ENCODE measurements around the gene AK5.
A peak's percentile ranks its signal among the peaks of the same experiment; 100 is the strongest.
"Not testable (repeated sequence)": the region's sequence is repeated elsewhere in the genome, so short reads cannot be mapped to it uniquely, and the experiment has no call there.

AK5 gene

GRCh38 chr1:77524038-77524437 lies 242.2 kb downstream of the AK5 start:
- CTCF ChIA-PET: interaction anchor here (1.4 to 2.1 kb wide), 2 partner anchors 10 to 12 kb away, joined by 4 to 7 read pairs; no protein-coding TSS in a partner anchor

GRCh38 chr1:77531149-77531548 lies 249.3 kb downstream of the AK5 start:
- CTCF ChIA-PET: interaction anchor here (0.9 to 1.4 kb wide), 2 partner anchors 10 to 13 kb away, joined by 3 to 4 read pairs; no protein-coding TSS in a partner anchor
- POLR2A ChIA-PET; DNase-seq (ENCODE audit: extremely low spot score): not testable (repeated sequence)

More at GRCh38 chr1:77524038-77524437, 242.2 kb downstream of the AK5 start:
- no peak for TF ChIP-seq CTCF (IDR thresholded peaks at IDR 0.05; ENCODE audit: control extremely low read depth, extremely low read depth, low read depth, missing control alignments)
- POLR2A ChIA-PET: no interaction called here
- DNase-seq (ENCODE audit: extremely low spot score): no peak

GRCh38 chr1:77531596-77532280 lies 249.9 kb downstream of the AK5 start:
- POLR2A ChIA-PET; DNase-seq (ENCODE audit: extremely low spot score): not testable (repeated sequence)
- CTCF ChIA-PET: interaction anchor here (0.9 to 4.7 kb wide), 5 partner anchors 9 to 385 kb away, joined by 3 to 33 read pairs (median 4); no protein-coding TSS in a partner anchor

GRCh38 chr1:77532641-77533040 lies 250.8 kb downstream of the AK5 start:
- TF ChIP-seq CTCF (IDR thresholded peaks at IDR 0.05; ENCODE audit: control extremely low read depth, extremely low read depth, low read depth, missing control alignments): no peak
- CTCF ChIA-PET: interaction anchor here (0.8 to 4.7 kb wide), 18 partner anchors 10 to 1201 kb away, joined by 3 to 33 read pairs (median 4); no protein-coding TSS in a partner anchor
- POLR2A ChIA-PET: no interaction called here
- no peak for DNase-seq (ENCODE audit: extremely low spot score)

- ChIA-PET POLR2A (no interaction called here), CTCF (interaction anchor here (0.8 to 4.7 kb wide), 25 partner anchors 9 to 1373 kb away, joined by 3 to 33 read pairs (median 4); no protein-coding TSS in a partner anchor)
- peak; percentile 64 for DNase-seq (ENCODE audit: extremely low spot score)
Observed at GRCh38 chr1:77533660-77534305, 252.0 kb downstream of the AK5 start.

GRCh38 chr1:77534456-77534855 lies 252.6 kb downstream of the AK5 start:
- no peak for DNase-seq (ENCODE audit: extremely low spot score)
- POLR2A ChIA-PET: no interaction called here
- no peak for TF ChIP-seq CTCF (IDR thresholded peaks at IDR 0.05; ENCODE audit: control extremely low read depth, extremely low read depth, low read depth, missing control alignments)
- CTCF ChIA-PET: interaction anchor here (1.4 to 4.7 kb wide), 4 partner anchors 9 to 16 kb away, joined by 3 to 33 read pairs (median 7); no protein-coding TSS in a partner anchor

More at GRCh38 chr1:77533660-77534305, 252.0 kb downstream of the AK5 start:
- TF ChIP-seq CTCF (IDR thresholded peaks at IDR 0.05; ENCODE audit: control extremely low read depth, extremely low read depth, low read depth, missing control alignments): peak; percentile 70

- DNase-seq (ENCODE audit: extremely low spot score): no peak
- TF ChIP-seq CTCF (IDR thresholded peaks at IDR 0.05; ENCODE audit: control extremely low read depth, extremely low read depth, low read depth, missing control alignments): no peak
- ChIA-PET CTCF (interaction anchor here (2.1 to 4.7 kb wide), 2 partner anchors 7 to 12 kb away, joined by 7 to 33 read pairs; no protein-coding TSS in a partner anchor), POLR2A (no interaction called here)
Observed at GRCh38 chr1:77536813-77537212, 255.0 kb downstream of the AK5 start.
